HG03469 (cell line): Measurements from ENCODE around the gene SELENOT.
"Not testable (repeated sequence)": the region's sequence is repeated elsewhere in the genome, so short reads cannot be mapped to it uniquely, and the experiment has no call there.

ENCODE experiments used
- ATAC-seq: cut with Tn5 transposase; IDR thresholded peaks from one replicate; pipeline ENCODE4 v1.9.1; 2021; ENCODE audit warnings: mild to moderate bottlenecking, moderate library complexity, moderate number of reproducible peaks; ENCODE audit not compliant: unreplicated experiment

The SELENOT gene

GRCh38 chr3:150603153-150603979 is at the start of gene SELENOT:
Gene SELENOT (plus strand): TSS chr3:150603321. CDS start chr3:150603363, 42 bp downstream.
- ATAC-seq: peak; percentile 39

- no peak for ATAC-seq
Measured at GRCh38 chr3:150555859-150556436, 47.2 kb upstream of the SELENOT start.

- no peak for ATAC-seq
Measured at GRCh38 chr3:150556792-150557191, 46.3 kb upstream of the SELENOT start.

- ATAC-seq: no peak
Measured at GRCh38 chr3:150557725-150558124, 45.4 kb upstream of the SELENOT start.

GRCh38 chr3:150564243-150564642 is 38.9 kb upstream of the SELENOT start:
- no peak for ATAC-seq

GRCh38 chr3:150567328-150567727 is 35.8 kb upstream of the SELENOT start:
- ATAC-seq: no peak

GRCh38 chr3:150577855-150578254 is 25.3 kb upstream of the SELENOT start:
- ATAC-seq: no peak

- ATAC-seq: no peak
Measured at GRCh38 chr3:150581174-150581573, 21.9 kb upstream of the SELENOT start.

GRCh38 chr3:150582620-150583019 is 20.5 kb upstream of the SELENOT start:
- no peak for ATAC-seq

- ATAC-seq: no peak
Measured at GRCh38 chr3:150583028-150583427, 20.1 kb upstream of the SELENOT start.

- no peak for ATAC-seq
Measured at GRCh38 chr3:150588027-150588830, 14.9 kb upstream of the SELENOT start.

GRCh38 chr3:150589759-150590158 is 13.4 kb upstream of the SELENOT start:
- ATAC-seq: no peak

GRCh38 chr3:150594150-150594549 is 9.0 kb upstream of the SELENOT start:
- ATAC-seq: no peak

- ATAC-seq: no peak
Measured at GRCh38 chr3:150597646-150598045, 5.5 kb upstream of the SELENOT start.

GRCh38 chr3:150599611-150600297 is 3.4 kb upstream of the SELENOT start:
- ATAC-seq: peak; percentile 19

GRCh38 chr3:150600647-150601530 is 2.2 kb upstream of the SELENOT start:
- ATAC-seq: not testable (repeated sequence)

- ATAC-seq: no peak
Measured at GRCh38 chr3:150602426-150603152, 532 bp upstream of the SELENOT start.

- no peak for ATAC-seq
Measured at GRCh38 chr3:150603980-150604319, 829 bp downstream of the SELENOT start.

GRCh38 chr3:150605998-150606641 is 3.0 kb downstream of the SELENOT start:
- ATAC-seq: no peak
